B cell (primary cell): ENCODE measurements around the gene ANP32A. TPM values are rescaled to one million over a fixed set of nuclear protein-coding genes. Genes with fewer than 3 reads are reported as not detected.
A peak's percentile ranks its signal among the peaks of the same experiment; 100 is the strongest.

Source experiments
- ATAC-seq: fragments of 200-7000 bp; cut with Tn5 transposase; one replicate; pipeline ENCODE4 v1.10.0; 2021; ENCODE audit warnings: low read depth, mild to moderate bottlenecking, moderate number of reproducible peaks, moderate library complexity
- CTCF ChIA-PET: fragments of 350-600 bp; sonication (Branson Sonifier 250); formaldehyde crosslinking; loops from one replicate; lab custom pipeline; 2021; ENCODE audit warnings: antibody characterized with exemption, inconsistent platforms; lab: Charles Lee
- POLR2A ChIA-PET: fragments of 350-600 bp; sonication (Branson Sonifier 250); formaldehyde crosslinking; loops from one replicate; lab custom pipeline; 2021; ENCODE audit warnings: antibody characterized with exemption; lab: Charles Lee
- DNase-seq: peaks from one replicate; pipeline ENCODE4 v3.0.0; 2013
- H2AFZ ChIP-seq: 2 replicates; pipeline ENCODE4 v1.6.1; 2012; ENCODE audit warnings: mild to moderate bottlenecking, low read depth, low read length; ENCODE audit not compliant: insufficient read depth, poor library complexity, severe bottlenecking
- H3K27ac ChIP-seq, 2 donors: 1 replicate in 1 of 2; 2 replicates in 1 of 2; pipeline ENCODE4 v1.5.1; 2012 to 2013; ENCODE audit warnings: low read length in 2 of 2, mild to moderate bottlenecking in 2 of 2, moderate library complexity in 1 of 2
- H3K27me3 ChIP-seq, 4 experiments: fragments of 200-600 bp in 1 of 4; sonication (generic) in 1 of 4; replicated peaks in 1 of 4; 1 replicate in 2 of 4; 2 replicates in 2 of 4; pipeline versions ENCODE4 v1.6.1 to v1.7.0; 2013 to 2016; ENCODE audit warnings: low read length in 3 of 4, mild to moderate bottlenecking in 2 of 4, mixed read lengths in 1 of 4, moderate library complexity in 1 of 4; ENCODE audit not compliant: insufficient read depth in 4 of 4, control insufficient read depth in 3 of 4; ENCODE audit errors: control extremely low read depth in 1 of 4
- H3K36me3 ChIP-seq, 2 experiments: replicated peaks in 1 of 2; 1 replicate in 1 of 2; 2 replicates in 1 of 2; pipeline versions ENCODE4 v1.6.1 to v1.7.1; 2013; ENCODE audit warnings: low read length in 1 of 2; ENCODE audit not compliant: insufficient read depth in 2 of 2, control insufficient read depth in 1 of 2; ENCODE audit errors: control extremely low read depth in 1 of 2, extremely low read depth in 1 of 2
- H3K4me1 ChIP-seq, 2 donors: fragments of 200-600 bp in 1 of 2; sonication (generic) in 1 of 2; 1 replicate in 1 of 2; 2 replicates in 1 of 2; pipeline versions ENCODE4 v1.5.1 to v1.6.1; 2013 to 2017; ENCODE audit warnings: low read length in 2 of 2; ENCODE audit not compliant: control insufficient read depth in 2 of 2, insufficient read depth in 2 of 2
- H3K4me2 ChIP-seq: replicated peaks from 2 replicates; pipeline ENCODE3; 2012; ENCODE audit warnings: mild to moderate bottlenecking, low read depth, low read length; ENCODE audit not compliant: poor library complexity, severe bottlenecking
- H3K4me3 ChIP-seq, 5 experiments: fragments of 200-600 bp in 1 of 5; sonication (generic) in 1 of 5; 1 replicate in 3 of 5; 2 replicates in 2 of 5; pipeline versions ENCODE4 v1.5.1 to v1.7.0; 2011 to 2016; ENCODE audit warnings: low read length in 4 of 5, mild to moderate bottlenecking in 4 of 5, low read depth in 2 of 5, control low read depth in 1 of 5, moderate library complexity in 1 of 5; ENCODE audit not compliant: insufficient read depth in 1 of 5; ENCODE audit errors: control extremely low read depth in 1 of 5, extremely low read depth in 1 of 5
- H3K79me2 ChIP-seq: fragments of 200-600 bp; sonication (generic); one replicate; pipeline ENCODE4 v1.6.0; 2016; ENCODE audit warnings: low read length; ENCODE audit not compliant: control insufficient read depth, insufficient read depth
- H3K9ac ChIP-seq: fragments of 200-600 bp; sonication (generic); 2 replicates; pipeline ENCODE4 v1.6.1; 2017; ENCODE audit warnings: mild to moderate bottlenecking, low read length, moderate library complexity
- H3K9me3 ChIP-seq, 3 donors: one replicate each; pipeline versions ENCODE4 v1.6.1 to v1.7.1; 2013; ENCODE audit warnings: low read length in 2 of 3; ENCODE audit not compliant: control insufficient read depth in 2 of 3, insufficient read depth in 1 of 3; ENCODE audit errors: control extremely low read depth in 1 of 3
- H4K20me1 ChIP-seq: 2 replicates; pipeline ENCODE4 v1.6.0; 2012; ENCODE audit warnings: mild to moderate bottlenecking, low read length; ENCODE audit not compliant: insufficient read depth, control insufficient read depth, poor library complexity, severe bottlenecking
- H3K27ac Mint-ChIP-seq: one replicate; pipeline ENCODE4 v1.8.0; 2021; ENCODE audit warnings: mixed read lengths
- H3K27me3 Mint-ChIP-seq: one replicate; pipeline ENCODE4 v1.8.0; 2021; ENCODE audit warnings: mixed read lengths
- H3K4me1 Mint-ChIP-seq: one replicate; pipeline ENCODE4 v1.8.0; 2021; ENCODE audit warnings: mixed read lengths
- H3K4me3 Mint-ChIP-seq: one replicate; pipeline ENCODE4 v1.8.0; 2021; ENCODE audit warnings: mixed read lengths
- H3K9me3 Mint-ChIP-seq: one replicate; pipeline ENCODE4 v1.8.0; 2022; ENCODE audit warnings: mixed read lengths; ENCODE audit not compliant: insufficient read depth
- CTCF ChIP-seq: fragments of 200-600 bp; IDR thresholded peaks from one replicate; pipeline ENCODE4 v1.8.0; 2022; ENCODE audit warnings: antibody characterized with exemption, mild to moderate bottlenecking
- EZH2 ChIP-seq: IDR thresholded peaks from 2 replicates; pipeline ENCODE4 v1.6.1; 2012; ENCODE audit warnings: borderline replicate concordance, low read depth, mild to moderate bottlenecking, moderate library complexity, low read length; ENCODE audit not compliant: insufficient read depth, poor library complexity, severe bottlenecking
- WGBS: methylation state at CpG from one replicate; pipeline ENCODE4 v1.1.5; 2013; ENCODE audit warnings: missing lambda C conversion rate; ENCODE audit not compliant: insufficient coverage; 5-methylcytosine and 5-hydroxymethylcytosine counted together
- intact Hi-C: fragments of 100-400 bp; cut with micrococcal nuclease; formaldehyde crosslinking; loops from one replicate; pipeline ENCODE4 v1.10.0; 2022
- polyA plus RNA-seq: library from polyadenylated mRNA; depleted of rRNA; stranded (reverse); fragments of >200 nt; gene quantifications from 2 replicates; pipeline ENCODE4 v1.2.3, GENCODE V29; 2012
- total RNA-seq, 2 donors: library from RNA; stranded (reverse); fragments of 120-200 nt in 1 of 2; gene quantifications; 1 replicate in 1 of 2; 2 replicates in 1 of 2; pipeline versions ENCODE4 v1.2.3 to v1.2.4, GENCODE V29; 2013 to 2022

ANP32A gene
- total and polyA plus RNA-seq, 2 donors (not counting 1 experiment from before 2014, with no cell fraction given): 26.4 to 163 TPM

DNA sequence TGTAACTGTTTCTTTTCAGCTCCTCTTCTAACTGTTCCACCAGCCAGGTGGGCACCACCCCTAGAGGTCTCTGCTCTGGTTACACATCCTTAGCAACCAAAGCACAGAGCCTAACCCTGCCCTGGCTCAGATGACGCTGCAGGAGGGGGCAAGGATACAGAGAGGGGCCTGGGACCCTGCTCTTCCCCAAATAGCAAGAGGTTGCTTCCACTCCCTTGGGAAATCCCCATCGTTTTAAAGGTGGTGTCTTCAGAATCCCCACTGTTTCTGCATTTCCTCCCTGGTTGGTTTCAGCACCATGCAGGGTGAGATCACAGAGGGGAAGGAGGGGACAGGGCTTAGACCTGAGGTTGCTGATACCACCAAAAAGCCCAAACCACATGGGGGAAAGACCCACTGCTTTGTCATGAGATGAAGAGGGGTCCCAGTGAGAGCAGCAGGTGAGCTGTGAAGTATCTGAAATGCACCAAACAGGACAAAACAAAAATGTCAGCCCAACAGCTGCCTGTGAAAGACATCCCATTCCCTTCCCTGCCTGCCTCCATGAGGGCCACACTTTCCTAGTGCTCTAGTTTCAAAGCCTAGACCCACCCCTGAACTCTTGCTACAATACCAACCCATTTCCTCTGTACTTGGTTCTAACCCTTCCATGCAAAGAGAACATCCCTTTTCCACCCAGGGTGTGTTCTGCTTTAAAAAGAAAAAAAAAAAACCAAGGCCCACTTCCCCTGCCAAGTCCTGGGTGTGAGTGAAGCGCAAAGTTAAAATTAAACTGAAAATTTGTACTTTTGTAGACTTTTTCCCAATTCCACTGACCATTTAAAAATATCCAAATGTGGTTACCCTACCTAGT, 29.0 kb downstream of the ANP32A start:
- ATAC-seq (peak; percentile 62), DNase-seq (peak; percentile 86)
- Mint-ChIP-seq H3K27ac (peak overlapping the region; percentile 85), H3K27me3 (no peaks in the 10 kb centered on the region), H3K4me3 (peak overlapping the region; percentile 48), H3K9me3 (no peaks in the 10 kb centered on the region), H3K4me1 (peaks cover 84% of the 10 kb centered on the region)
- Histone ChIP-seq H2AFZ (no peak overlapping the region), H3K79me2 (peaks cover 99% of the 10 kb centered on the region), H3K27ac (peak overlapping the region; percentile 70 to 91), H3K9ac (peak overlapping the region; percentile 8), H3K9me3 (no peaks in the 10 kb centered on the region), H3K36me3 (peaks cover 0 to 29% of the 10 kb centered on the region in 2 experiments), H3K27me3 (no peaks in the 10 kb centered on the region), H3K4me1 (peaks cover 83 to 89% of the 10 kb centered on the region in 2 donors), H4K20me1 (peaks cover 93% of the 10 kb centered on the region), H3K4me2 (peak overlapping the region; percentile 56), H3K4me3 (peak overlapping the region in 1 of 5 experiments; percentile 5)
- intact Hi-C loops: loop anchor here (1.0 kb wide), 1 partner anchor 26 kb away; no protein-coding TSS in a partner anchor
- ChIA-PET POLR2A (interaction anchor here (0.7 kb wide), 1 partner anchor 157 kb away, joined by 3 read pairs; no protein-coding TSS in a partner anchor), CTCF (interaction anchor here (1.0 to 2.4 kb wide), 5 partner anchors 23 to 129 kb away, joined by 3 to 8 read pairs (median 3); no protein-coding TSS in a partner anchor)
- WGBS: 0% methylated on average over 2 of the region's 3 CpGs
- TF ChIP-seq EZH2 (no peak), CTCF (peak; percentile 14)

- Histone ChIP-seq H3K9me3 (no peaks in the 10 kb centered on the region), H2AFZ (no peak overlapping the region), H3K4me2 (peak overlapping the region; percentile 56), H3K9ac (peak overlapping the region; percentile 8), H4K20me1 (peaks cover 93% of the 10 kb centered on the region), H3K27me3 (no peaks in the 10 kb centered on the region), H3K27ac (peak overlapping the region; percentile 70 to 91), H3K4me1 (peaks cover 76 to 82% of the 10 kb centered on the region in 2 donors), H3K4me3 (no peak overlapping the region), H3K36me3 (peaks cover 0 to 34% of the 10 kb centered on the region in 2 experiments), H3K79me2 (peaks cover 97% of the 10 kb centered on the region)
- peaks cover 76% of the 10 kb centered on the region for H3K4me1 Mint-ChIP-seq
- ChIA-PET POLR2A (no interaction called here), CTCF (interaction anchor here (1.0 to 2.4 kb wide), 4 partner anchors 23 to 130 kb away, joined by 3 to 8 read pairs (median 3); no protein-coding TSS in a partner anchor)
- peak overlapping the region; percentile 85 for H3K27ac Mint-ChIP-seq
- no peak for DNase-seq
- peak overlapping the region; percentile 48 for H3K4me3 Mint-ChIP-seq
- no peak for ATAC-seq
- no peaks in the 10 kb centered on the region for H3K9me3 Mint-ChIP-seq
- H3K27me3 Mint-ChIP-seq: no peaks in the 10 kb centered on the region
- TF ChIP-seq CTCF (no peak), EZH2 (no peak)
- 100% methylated on average over 2 of the region's 2 CpGs for WGBS
- intact Hi-C loops: loop anchor here (1.0 kb wide), 1 partner anchor 26 kb away; no protein-coding TSS in a partner anchor
Observed at GRCh38 chr15:68790910-68791309, 29.8 kb downstream of the ANP32A start.
